PC-3 (cell line): Measurements from ENCODE around the gene DNM1.

Experiments
- CTCF ChIP-seq: fragments of 300-600 bp; sonication (generic); conservative IDR thresholded peaks from 2 replicates; pipeline ENCODE4 v1.5.1; 2017; ENCODE audit warnings: antibody characterized with exemption, low read depth, mild to moderate bottlenecking, low read length
- EZH2 ChIP-seq: fragments of 300-600 bp; sonication (generic); IDR thresholded peaks from one replicate; pipeline ENCODE4 v1.6.1; 2017; ENCODE audit warnings: antibody characterized with exemption, mild to moderate bottlenecking, low read length; ENCODE audit not compliant: unreplicated experiment

- no peak for TF ChIP-seq CTCF
- no peak for TF ChIP-seq EZH2
Measured at GRCh38 chr9:128224877-128225276, 21.7 kb downstream of the DNM1 start.
